HUES6 (cell line): Measurements from ENCODE around the gene RALGAPB.

Source experiments
- H3K27ac ChIP-seq: 2 replicates; pipeline ENCODE4 v1.7.0; 2013; ENCODE audit warnings: low read depth, mild to moderate bottlenecking, low read length, inconsistent platforms
- H3K27me3 ChIP-seq: 2 replicates; pipeline ENCODE4 v1.6.1; 2013; ENCODE audit warnings: low read length; ENCODE audit not compliant: control insufficient read depth, insufficient read depth
- H3K36me3 ChIP-seq: 2 replicates; pipeline ENCODE4 v1.6.1; 2013; ENCODE audit warnings: low read length; ENCODE audit not compliant: control insufficient read depth, insufficient read depth
- H3K4me1 ChIP-seq: 2 replicates; pipeline ENCODE4 v1.6.1; 2013; ENCODE audit warnings: low read length; ENCODE audit not compliant: control insufficient read depth, insufficient read depth
- H3K4me3 ChIP-seq: 2 replicates; pipeline ENCODE4 v1.5.1; 2013; ENCODE audit warnings: low read depth, low read length
- H3K9ac ChIP-seq: one replicate; pipeline ENCODE4 v1.6.1; 2013; ENCODE audit warnings: mild to moderate bottlenecking, low read length
- H3K9me3 ChIP-seq: 2 replicates; pipeline ENCODE4 v1.6.1; 2013; ENCODE audit warnings: low read depth, low read length; ENCODE audit not compliant: control insufficient read depth, insufficient read depth

The RALGAPB gene

DNA sequence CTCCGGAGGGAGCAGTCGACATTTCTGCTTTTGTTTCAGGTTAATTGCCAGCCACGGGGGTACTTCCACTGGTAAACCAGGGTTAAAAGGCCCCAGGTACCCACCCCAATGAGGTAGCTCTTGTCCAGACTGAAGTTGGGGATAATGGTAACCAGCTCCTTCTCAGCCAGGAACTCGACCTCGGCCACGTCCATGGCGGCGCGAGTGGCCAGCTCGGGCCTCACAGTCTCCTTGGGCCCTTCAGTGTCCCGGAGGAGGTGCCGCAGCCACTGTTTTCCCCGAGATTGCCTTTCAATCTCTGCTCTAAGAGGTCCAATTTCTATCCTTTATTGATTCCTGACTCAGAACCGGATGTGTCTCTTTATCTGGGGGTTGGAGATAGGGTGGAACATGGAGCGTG lies 142.6 kb downstream of the RALGAPB start:
- H3K27ac ChIP-seq = no peak overlapping the region
- no peak overlapping the region for H3K4me3 ChIP-seq
- H3K4me1 ChIP-seq = peaks cover 19% of the 10 kb centered on the region; the same call in 1 of the 2 replicates
- H3K27me3 ChIP-seq = no peaks in the 10 kb centered on the region
- H3K9me3 ChIP-seq = no peaks in the 10 kb centered on the region
- peaks cover 41% of the 10 kb centered on the region; the same call in 1 of the 2 replicates for H3K36me3 ChIP-seq
- no peak overlapping the region for H3K9ac ChIP-seq

DNA sequence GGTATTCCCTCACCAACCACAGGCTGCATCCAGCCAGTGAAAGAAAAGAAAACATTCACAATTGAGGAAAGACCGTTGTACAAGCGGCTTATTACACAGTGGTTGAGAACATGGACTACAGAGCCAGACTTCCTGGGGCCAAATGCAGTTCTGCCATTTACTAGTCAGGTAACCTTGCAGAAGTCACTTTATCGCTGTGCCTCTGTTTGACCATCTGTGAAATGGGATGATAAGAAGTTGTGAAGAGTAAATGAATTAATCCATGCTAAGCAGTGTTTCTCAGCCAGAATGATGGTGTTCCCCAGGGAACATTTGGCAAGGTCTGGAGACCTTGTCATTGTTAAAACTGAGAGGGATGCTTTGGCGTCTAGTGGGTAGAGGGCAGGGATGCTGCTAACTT lies 143.8 kb downstream of the RALGAPB start:
- no peaks in the 10 kb centered on the region for H3K9me3 ChIP-seq
- no peak overlapping the region for H3K27ac ChIP-seq
- peaks cover 41% of the 10 kb centered on the region; the same call in 1 of the 2 replicates for H3K36me3 ChIP-seq
- peaks cover 26% of the 10 kb centered on the region; the same call in 1 of the 2 replicates for H3K4me1 ChIP-seq
- H3K27me3 ChIP-seq = no peaks in the 10 kb centered on the region
- H3K9ac ChIP-seq = no peak overlapping the region
- H3K4me3 ChIP-seq = no peak overlapping the region

DNA sequence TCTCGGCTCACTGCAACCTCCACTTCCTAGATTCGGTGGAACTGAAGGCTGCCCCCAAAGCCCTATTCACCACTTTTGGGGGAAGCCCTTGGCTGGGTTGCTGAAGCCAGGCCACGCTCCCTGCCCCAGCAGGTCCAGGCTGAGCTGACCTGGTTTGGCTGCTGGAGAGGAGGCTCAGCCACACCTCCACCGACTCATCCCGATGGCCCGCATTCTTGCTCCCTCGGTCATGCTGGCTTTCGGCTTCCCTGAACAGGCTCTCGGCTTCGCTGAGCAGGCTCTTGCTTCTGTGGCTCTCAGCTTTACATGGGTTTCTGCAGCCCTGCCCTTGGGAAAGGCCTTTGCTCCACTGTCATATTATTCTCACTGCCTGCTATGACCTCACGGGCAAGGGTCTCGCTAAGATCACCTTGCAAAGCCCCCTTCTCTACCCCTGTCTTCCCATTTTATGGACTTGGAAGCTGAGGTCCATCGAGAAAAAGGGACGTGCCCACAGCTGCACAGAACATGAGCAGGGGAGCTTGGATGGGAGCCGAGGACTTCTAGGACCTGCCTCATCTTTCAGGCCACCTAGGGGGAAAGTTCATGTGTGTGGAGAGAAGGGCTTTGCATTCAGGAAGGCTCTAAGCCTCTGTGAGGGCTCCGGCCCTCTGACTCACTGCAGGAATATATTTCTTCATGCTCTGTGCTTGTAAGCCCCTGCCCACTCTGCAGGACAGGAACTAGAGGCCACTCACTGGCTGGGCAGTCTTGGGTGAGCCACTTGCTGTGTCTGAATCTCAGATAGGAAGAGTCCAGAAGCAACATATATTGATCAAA lies 144.6 kb downstream of the RALGAPB start:
- Histone ChIP-seq H3K4me3 (no peak overlapping the region), H3K9ac (peak overlapping the region; percentile 46), H3K9me3 (no peaks in the 10 kb centered on the region), H3K4me1 (peaks cover 26% of the 10 kb centered on the region; the same call in 1 of the 2 replicates), H3K27me3 (no peaks in the 10 kb centered on the region), H3K36me3 (peaks cover 41% of the 10 kb centered on the region; the same call in 1 of the 2 replicates), H3K27ac (no peak overlapping the region)

DNA sequence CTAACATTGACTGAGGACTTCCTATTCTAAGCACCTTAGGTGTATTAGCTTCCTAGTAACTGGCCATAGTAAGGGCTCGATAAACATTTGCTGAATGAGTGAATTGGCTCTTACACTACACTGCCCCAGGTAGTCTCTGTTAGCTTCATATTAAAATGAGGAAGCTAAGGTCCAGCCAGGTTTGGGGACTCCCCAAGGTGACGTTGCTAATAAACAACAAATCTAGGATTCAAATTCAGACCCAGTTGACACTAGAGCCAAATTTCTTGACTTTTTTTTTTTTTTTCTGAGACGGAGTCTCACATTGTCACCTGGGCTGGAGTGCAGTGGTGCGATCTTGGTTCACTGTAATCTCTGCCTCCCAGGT lies 145.2 kb downstream of the RALGAPB start:
- H3K27me3 ChIP-seq = no peaks in the 10 kb centered on the region
- H3K9me3 ChIP-seq = no peaks in the 10 kb centered on the region
- H3K4me3 ChIP-seq = no peak overlapping the region
- H3K4me1 ChIP-seq = peaks cover 21% of the 10 kb centered on the region; the same call in 1 of the 2 replicates
- peaks cover 45% of the 10 kb centered on the region; the same call in 1 of the 2 replicates for H3K36me3 ChIP-seq
- H3K27ac ChIP-seq = no peak overlapping the region
- no peak overlapping the region for H3K9ac ChIP-seq

DNA sequence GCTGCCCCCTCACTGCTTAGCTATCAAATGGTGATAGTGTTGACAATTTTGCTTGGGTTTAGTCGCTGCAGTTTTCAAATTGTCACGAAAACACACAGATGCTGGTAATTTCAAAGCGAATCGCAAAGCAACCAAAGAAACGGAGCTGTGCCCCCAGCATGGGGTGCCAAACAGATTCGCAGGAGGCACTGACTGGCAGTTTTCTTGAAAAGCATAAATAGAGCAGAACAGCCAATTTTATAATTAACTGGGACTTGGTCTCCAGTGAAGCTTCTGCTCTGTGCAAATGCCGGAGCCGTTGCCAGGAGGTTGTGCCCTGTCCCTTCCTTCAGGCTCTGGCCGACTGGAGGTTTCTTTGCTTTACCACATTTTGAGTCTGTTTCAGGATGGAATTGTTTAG lies 147.8 kb downstream of the RALGAPB start:
- peaks cover 18% of the 10 kb centered on the region; the same call in 1 of the 2 replicates for H3K4me1 ChIP-seq
- no peak overlapping the region for H3K9ac ChIP-seq
- H3K27ac ChIP-seq = no peak overlapping the region
- H3K27me3 ChIP-seq = no peaks in the 10 kb centered on the region
- peaks cover 3% of the 10 kb centered on the region; the same call in 1 of the 2 replicates for H3K9me3 ChIP-seq
- H3K36me3 ChIP-seq = peaks cover 45% of the 10 kb centered on the region; the same call in 1 of the 2 replicates
- no peak overlapping the region for H3K4me3 ChIP-seq

DNA sequence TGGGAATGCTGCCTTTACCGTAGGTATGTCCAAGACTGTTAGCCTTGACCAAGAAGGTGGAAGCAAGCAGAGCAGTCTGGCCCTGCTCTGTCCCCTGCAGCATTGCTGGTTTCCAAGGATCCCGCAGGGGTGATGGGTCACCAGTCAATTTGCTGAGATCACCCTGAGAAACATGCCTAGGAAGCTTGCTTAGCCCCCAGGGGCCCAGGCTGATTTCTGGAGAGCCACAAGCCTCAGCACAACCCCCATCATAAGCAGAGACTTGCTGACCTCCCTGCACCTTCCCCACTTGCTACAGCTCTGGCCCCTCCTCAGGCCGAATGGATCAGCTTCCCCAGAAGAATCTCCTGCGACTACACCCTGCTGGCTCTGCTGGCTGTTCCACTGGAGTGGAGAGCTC lies 150.4 kb downstream of the RALGAPB start:
- no peak overlapping the region for H3K27ac ChIP-seq
- no peak overlapping the region for H3K4me3 ChIP-seq
- H3K9me3 ChIP-seq = peaks cover 3% of the 10 kb centered on the region; the same call in 1 of the 2 replicates
- peaks cover 61% of the 10 kb centered on the region; the same call in 1 of the 2 replicates for H3K36me3 ChIP-seq
- peaks cover 10% of the 10 kb centered on the region; the same call in 1 of the 2 replicates for H3K4me1 ChIP-seq
- H3K9ac ChIP-seq = no peak overlapping the region
- no peaks in the 10 kb centered on the region for H3K27me3 ChIP-seq

DNA sequence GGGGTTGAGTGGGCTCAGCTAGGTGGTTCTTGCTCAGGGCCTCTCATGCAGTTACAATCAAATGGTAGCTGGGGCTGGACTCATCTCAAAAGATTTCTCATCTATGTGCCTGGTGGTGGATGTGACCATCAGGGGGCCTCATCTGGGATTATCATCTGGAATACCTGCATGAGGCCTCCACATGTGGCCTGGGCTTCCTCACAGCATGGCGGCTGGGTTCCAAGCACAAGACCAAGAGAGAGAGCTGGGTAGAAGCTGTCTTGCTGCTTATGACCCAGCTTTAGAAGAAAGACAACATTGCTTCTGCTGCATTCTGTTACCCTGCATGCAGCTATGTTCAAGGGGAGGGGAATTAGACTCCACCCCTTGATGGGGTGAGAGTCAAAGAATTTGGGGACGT lies 151.4 kb downstream of the RALGAPB start:
- Histone ChIP-seq H3K4me3 (no peak overlapping the region), H3K27me3 (no peaks in the 10 kb centered on the region), H3K4me1 (peaks cover 17% of the 10 kb centered on the region), H3K9ac (no peak overlapping the region), H3K27ac (no peak overlapping the region), H3K9me3 (peaks cover 3% of the 10 kb centered on the region; the same call in 1 of the 2 replicates), H3K36me3 (peaks cover 58% of the 10 kb centered on the region; the same call in 1 of the 2 replicates)

DNA sequence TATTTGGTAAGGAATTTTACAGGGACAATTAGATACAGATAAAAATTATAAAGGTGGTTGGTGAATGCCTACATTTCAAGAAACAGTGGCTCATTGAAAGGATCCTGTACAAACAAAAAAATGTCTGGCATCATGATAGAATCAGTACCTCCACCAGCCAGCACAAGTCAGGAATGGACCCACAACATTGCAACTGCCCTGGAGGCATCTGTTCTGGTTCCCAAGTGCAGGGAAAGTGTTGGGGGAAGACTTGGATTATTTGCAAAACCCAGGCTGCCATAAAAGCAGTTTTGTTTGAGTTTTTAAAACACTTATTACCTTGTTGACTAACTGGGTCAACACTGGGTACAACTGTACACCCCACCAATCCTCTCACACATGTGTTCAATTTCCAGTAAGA lies 153.3 kb downstream of the RALGAPB start:
- Histone ChIP-seq H3K4me1 (peaks cover 13% of the 10 kb centered on the region), H3K27me3 (no peaks in the 10 kb centered on the region), H3K4me3 (no peak overlapping the region), H3K36me3 (peaks cover 68% of the 10 kb centered on the region; the same call in 1 of the 2 replicates), H3K9me3 (peaks cover 3% of the 10 kb centered on the region; the same call in 1 of the 2 replicates), H3K27ac (no peak overlapping the region), H3K9ac (no peak overlapping the region)

DNA sequence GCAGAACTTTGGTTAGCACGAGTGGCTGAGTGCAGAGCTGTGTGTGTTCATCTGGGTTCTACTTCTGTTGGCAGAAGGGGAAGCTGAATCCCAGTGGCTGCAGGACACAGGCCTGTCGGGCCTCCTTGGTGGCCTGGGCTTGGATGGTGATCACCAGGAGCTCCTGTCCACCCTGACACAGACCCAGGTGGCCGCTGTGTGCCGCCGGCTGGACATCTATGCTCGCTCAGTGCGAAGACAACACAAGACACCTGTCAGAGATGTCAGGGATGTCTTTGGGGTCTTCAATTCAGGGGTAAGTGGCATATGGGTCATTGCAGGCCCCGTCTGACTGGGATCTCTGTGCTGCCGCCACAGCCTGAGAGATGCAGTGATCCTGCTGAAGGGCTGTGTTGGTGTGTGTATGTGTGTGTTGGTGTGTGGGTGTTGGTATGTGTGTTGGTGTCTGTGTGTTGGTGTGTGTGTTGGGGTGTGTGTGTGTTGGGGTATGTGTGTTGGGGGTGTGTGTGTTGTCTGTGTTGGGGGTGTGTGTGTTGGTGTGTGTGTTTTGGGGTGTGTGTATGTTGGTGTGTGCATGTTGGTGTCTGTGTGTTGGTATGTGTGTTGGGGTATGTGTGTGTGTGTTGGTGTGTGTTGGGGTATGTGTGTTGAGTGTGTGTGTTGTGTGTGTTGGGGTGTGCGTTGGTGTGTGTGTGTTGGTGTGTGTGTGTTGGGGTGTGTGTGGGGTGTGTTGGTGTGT lies 154.4 kb downstream of the RALGAPB start:
- Histone ChIP-seq H3K9ac (no peak overlapping the region), H3K4me1 (peaks cover 15% of the 10 kb centered on the region), H3K9me3 (peaks cover 3% of the 10 kb centered on the region; the same call in 1 of the 2 replicates), H3K27ac (no peak overlapping the region), H3K4me3 (no peak overlapping the region), H3K27me3 (no peaks in the 10 kb centered on the region), H3K36me3 (peaks cover 69% of the 10 kb centered on the region; the same call in 1 of the 2 replicates)
